Natural killer cell (primary cell): Measurements from ENCODE around the gene FERMT1. TPM values are rescaled to one million over a fixed set of nuclear protein-coding genes. Genes with fewer than 3 reads are reported as not detected.

Experiments used
- ATAC-seq, 3 donors: fragments of 150-1000 bp in 2 of 3; fragments of 200-7000 bp in 1 of 3; cut with Tn5 transposase; 1 replicate in 1 of 3; 2 replicates in 2 of 3; pipeline ENCODE4 v1.10.0; 2021; ENCODE audit warnings: mild to moderate bottlenecking in 2 of 3, moderate library complexity in 2 of 3
- DNase-seq, 2 donors: peaks; one replicate each; pipeline versions ENCODE4 v3.0.0 to v3.0.0-alpha.2; 2013 to 2021; ENCODE audit warnings: mixed read lengths in 1 of 2
- H3K27ac ChIP-seq: one replicate; pipeline ENCODE4 v1.5.1; 2013; ENCODE audit warnings: mild to moderate bottlenecking, low read length
- H3K27me3 ChIP-seq: one replicate; pipeline ENCODE4 v1.6.1; 2013; ENCODE audit warnings: low read length; ENCODE audit not compliant: control insufficient read depth, insufficient read depth
- H3K36me3 ChIP-seq: one replicate; pipeline ENCODE4 v1.6.1; 2013; ENCODE audit warnings: low read length; ENCODE audit not compliant: control insufficient read depth, insufficient read depth
- H3K4me1 ChIP-seq: one replicate; pipeline ENCODE4 v1.6.1; 2013; ENCODE audit warnings: low read length; ENCODE audit not compliant: control insufficient read depth, insufficient read depth
- H3K4me3 ChIP-seq: one replicate; pipeline ENCODE4 v1.5.1; 2013; ENCODE audit warnings: low read length
- H3K9me3 ChIP-seq: one replicate; pipeline ENCODE4 v1.6.1; 2013; ENCODE audit warnings: low read length; ENCODE audit not compliant: control insufficient read depth, insufficient read depth
- H3K27ac Mint-ChIP-seq, 2 donors: one replicate each; pipeline ENCODE4 v1.8.0; 2022; ENCODE audit warnings: mild to moderate bottlenecking in 2 of 2, mixed read lengths in 2 of 2, moderate library complexity in 1 of 2
- H3K27me3 Mint-ChIP-seq, 2 donors: one replicate each; pipeline ENCODE4 v1.8.0; 2022; ENCODE audit warnings: low read depth in 2 of 2, mixed read lengths in 2 of 2
- H3K36me3 Mint-ChIP-seq: one replicate; pipeline ENCODE4 v1.8.0; 2022; ENCODE audit warnings: mixed read lengths
- H3K4me1 Mint-ChIP-seq, 2 donors: one replicate each; pipeline ENCODE4 v1.8.0; 2022; ENCODE audit warnings: mixed read lengths in 2 of 2
- H3K4me3 Mint-ChIP-seq: one replicate; pipeline ENCODE4 v1.8.0; 2022; ENCODE audit warnings: mild to moderate bottlenecking, moderate library complexity, mixed read lengths
- H3K9me3 Mint-ChIP-seq, 2 donors: one replicate each; pipeline ENCODE4 v1.8.0; 2022; ENCODE audit warnings: mixed read lengths in 2 of 2
- WGBS: methylation state at CpG from one replicate; pipeline ENCODE4 v1.1.7; 2013; ENCODE audit warnings: missing lambda C conversion rate; ENCODE audit not compliant: insufficient coverage; 5-methylcytosine and 5-hydroxymethylcytosine counted together
- intact Hi-C: fragments of 100-400 bp; cut with micrococcal nuclease; formaldehyde crosslinking; loops from one replicate; pipeline ENCODE4 v1.14.2; 2022
- total RNA-seq, 4 donors: library from RNA; stranded (reverse); fragments of 120-200 nt in 1 of 4; gene quantifications; one replicate each; pipeline versions ENCODE4 v1.2.3 to v1.2.4, GENCODE V29; 2013 to 2022
- TF ChIP-seq, protein P1 (sequence below): fragments of 200-600 bp; IDR thresholded peaks from one replicate; pipeline ENCODE4 v1.8.0; 2022; ENCODE audit warnings: antibody characterized with exemption

FERMT1 gene
- total RNA-seq, 3 donors from 2014 or later (not counting 1 experiment from before 2014, with no cell fraction given), result not detected

- TF ChIP-seq, protein P1, sequence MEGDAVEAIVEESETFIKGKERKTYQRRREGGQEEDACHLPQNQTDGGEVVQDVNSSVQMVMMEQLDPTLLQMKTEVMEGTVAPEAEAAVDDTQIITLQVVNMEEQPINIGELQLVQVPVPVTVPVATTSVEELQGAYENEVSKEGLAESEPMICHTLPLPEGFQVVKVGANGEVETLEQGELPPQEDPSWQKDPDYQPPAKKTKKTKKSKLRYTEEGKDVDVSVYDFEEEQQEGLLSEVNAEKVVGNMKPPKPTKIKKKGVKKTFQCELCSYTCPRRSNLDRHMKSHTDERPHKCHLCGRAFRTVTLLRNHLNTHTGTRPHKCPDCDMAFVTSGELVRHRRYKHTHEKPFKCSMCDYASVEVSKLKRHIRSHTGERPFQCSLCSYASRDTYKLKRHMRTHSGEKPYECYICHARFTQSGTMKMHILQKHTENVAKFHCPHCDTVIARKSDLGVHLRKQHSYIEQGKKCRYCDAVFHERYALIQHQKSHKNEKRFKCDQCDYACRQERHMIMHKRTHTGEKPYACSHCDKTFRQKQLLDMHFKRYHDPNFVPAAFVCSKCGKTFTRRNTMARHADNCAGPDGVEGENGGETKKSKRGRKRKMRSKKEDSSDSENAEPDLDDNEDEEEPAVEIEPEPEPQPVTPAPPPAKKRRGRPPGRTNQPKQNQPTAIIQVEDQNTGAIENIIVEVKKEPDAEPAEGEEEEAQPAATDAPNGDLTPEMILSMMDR, result no peak
- no peaks in the 10 kb centered on the region for H3K4me1 Mint-ChIP-seq
- 2% methylated on average over 3 of the region's 3 CpGs for WGBS
- H3K27me3 Mint-ChIP-seq, result peaks cover 8 to 16% of the 10 kb centered on the region in 2 donors
- H3K4me1 ChIP-seq, result no peaks in the 10 kb centered on the region
- H3K4me3 Mint-ChIP-seq, result no peak overlapping the region
- no peaks in the 10 kb centered on the region for H3K36me3 ChIP-seq
- H3K27ac ChIP-seq, result no peak overlapping the region
- DNase-seq (no peak), ATAC-seq (no peak)
- H3K27ac Mint-ChIP-seq, result no peak overlapping the region
- H3K36me3 Mint-ChIP-seq, result no peaks in the 10 kb centered on the region
- intact Hi-C loops, result no loop called here
- no peaks in the 10 kb centered on the region for H3K9me3 Mint-ChIP-seq
- no peaks in the 10 kb centered on the region for H3K9me3 ChIP-seq
- H3K27me3 ChIP-seq, result no peaks in the 10 kb centered on the region
- H3K4me3 ChIP-seq, result no peak overlapping the region
These were observed 28.8 kb downstream of the FERMT1 start for GRCh38 chr20:6094063-6094462.

GRCh38 chr20:6091661-6092060 lies 31.2 kb downstream of the FERMT1 start:
- peaks cover 7 to 8% of the 10 kb centered on the region in 2 donors for H3K27me3 Mint-ChIP-seq
- no peak overlapping the region for H3K4me3 ChIP-seq
- H3K9me3 ChIP-seq, result no peaks in the 10 kb centered on the region
- no peaks in the 10 kb centered on the region for H3K27me3 ChIP-seq
- no peaks in the 10 kb centered on the region for H3K36me3 ChIP-seq
- H3K4me3 Mint-ChIP-seq, result no peak overlapping the region
- intact Hi-C loops, result no loop called here
- 89% methylated on average over 6 of the region's 8 CpGs for WGBS
- no peak overlapping the region for H3K27ac ChIP-seq
- no peaks in the 10 kb centered on the region for H3K4me1 ChIP-seq
- no peaks in the 10 kb centered on the region for H3K4me1 Mint-ChIP-seq
- TF ChIP-seq, protein P1, result no peak
- H3K9me3 Mint-ChIP-seq, result no peaks in the 10 kb centered on the region
- H3K36me3 Mint-ChIP-seq, result no peaks in the 10 kb centered on the region
- no peak for ATAC-seq
- no peak overlapping the region for H3K27ac Mint-ChIP-seq
- no peak for DNase-seq

GRCh38 chr20:6086868-6087267 lies 36.0 kb downstream of the FERMT1 start:
- WGBS, result 69% methylated on average over 2 of the region's 2 CpGs
- peaks cover 7% of the 10 kb centered on the region in 2 donors for H3K27me3 Mint-ChIP-seq
- H3K36me3 ChIP-seq, result no peaks in the 10 kb centered on the region
- H3K4me1 Mint-ChIP-seq, result no peaks in the 10 kb centered on the region
- H3K36me3 Mint-ChIP-seq, result no peaks in the 10 kb centered on the region
- H3K4me3 Mint-ChIP-seq, result no peak overlapping the region
- no peaks in the 10 kb centered on the region for H3K4me1 ChIP-seq
- no peak overlapping the region for H3K4me3 ChIP-seq
- no peak for ATAC-seq
- no peaks in the 10 kb centered on the region for H3K9me3 ChIP-seq
- no peak overlapping the region for H3K27ac Mint-ChIP-seq
- H3K27me3 ChIP-seq, result no peaks in the 10 kb centered on the region
- no peaks in the 10 kb centered on the region for H3K9me3 Mint-ChIP-seq
- DNase-seq, result no peak
- no peak overlapping the region for H3K27ac ChIP-seq
- TF ChIP-seq, protein P1, result no peak
- intact Hi-C loops, result no loop called here

DNA sequence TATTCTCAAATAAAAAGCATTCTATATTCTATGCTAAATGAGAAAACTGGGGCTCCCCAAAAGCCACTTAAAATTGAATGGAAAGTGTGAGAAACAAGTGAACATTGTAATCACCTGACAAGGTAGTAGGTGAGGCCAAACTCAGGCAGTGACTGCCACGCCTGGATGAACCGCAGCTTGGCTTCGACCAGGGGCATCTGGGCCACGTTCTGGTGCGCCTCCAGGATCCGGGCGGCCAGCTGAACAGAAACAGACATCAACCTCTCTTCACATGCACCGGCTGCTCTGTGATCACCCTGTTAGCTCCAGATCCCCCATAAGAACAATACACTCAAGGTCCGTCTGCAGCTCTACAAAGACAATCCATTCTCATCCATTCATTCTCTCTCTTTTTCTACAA lies 38.9 kb downstream of the FERMT1 start:
- Histone ChIP-seq H3K36me3 (no peaks in the 10 kb centered on the region), H3K27ac (no peak overlapping the region), H3K27me3 (no peaks in the 10 kb centered on the region), H3K9me3 (no peaks in the 10 kb centered on the region), H3K4me1 (no peaks in the 10 kb centered on the region), H3K4me3 (no peak overlapping the region)
- Mint-ChIP-seq H3K9me3 (no peaks in the 10 kb centered on the region), H3K36me3 (no peaks in the 10 kb centered on the region), H3K27ac (no peak overlapping the region), H3K4me3 (no peak overlapping the region), H3K27me3 (peaks cover 0 to 8% of the 10 kb centered on the region in 2 donors), H3K4me1 (no peaks in the 10 kb centered on the region)
- 94% methylated on average over 9 of the region's 9 CpGs for WGBS
- TF ChIP-seq, protein P1, result no peak
- DNase-seq, result no peak
- intact Hi-C loops, result no loop called here
- no peak for ATAC-seq
